ENCODE results near the gene GPR137B.
"Not testable (repeated sequence)": the region's sequence is repeated elsewhere in the genome, so short reads cannot be mapped to it uniquely, and the experiment has no call there.

GPR137B gene

DNA sequence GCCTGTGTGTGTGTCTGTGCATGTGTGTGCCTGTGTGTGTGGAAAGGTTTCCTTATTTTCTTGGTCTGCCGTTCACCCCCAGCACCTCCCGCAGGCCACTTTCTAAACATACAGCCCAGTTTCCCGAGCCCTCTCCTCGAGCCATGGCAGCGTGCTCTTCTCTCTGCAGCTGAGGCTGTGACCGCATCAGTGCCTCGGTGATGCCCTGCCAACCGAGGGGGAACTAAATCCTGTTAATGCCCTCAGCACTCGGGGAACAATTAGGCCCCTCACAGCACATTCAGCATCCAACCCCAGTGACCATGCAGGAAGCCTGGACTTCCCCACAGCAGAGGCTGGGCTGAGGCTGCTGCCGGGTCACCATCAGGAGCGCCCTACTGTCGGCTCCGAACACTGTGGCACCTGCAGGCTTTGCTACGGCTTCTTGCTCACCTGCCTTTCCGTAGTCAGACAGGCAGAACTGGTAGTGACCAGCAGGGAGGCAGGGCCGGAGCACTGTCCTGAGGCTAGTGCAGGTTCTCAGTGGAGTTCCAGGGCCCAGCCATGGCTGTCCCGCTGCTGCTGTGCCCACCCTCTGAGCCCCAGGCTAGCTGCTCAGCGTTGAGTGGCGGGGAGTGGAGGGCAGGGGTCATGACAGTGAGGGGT is 8.1 kb downstream of the GPR137B start:
- no peak overlapping the region for H3K9ac ChIP-seq (ENCODE audit: low read length)
- no peak overlapping the region for H3K27ac ChIP-seq (ENCODE audit: low read depth, low read length)
- no peaks in the 10 kb centered on the region for H3K36me3 ChIP-seq (ENCODE audit: control insufficient read depth, insufficient read depth, low read length)
- peaks cover 4% of the 10 kb centered on the region for H3K4me1 ChIP-seq (ENCODE audit: control insufficient read depth, insufficient read depth, low read length)
- H3K27me3 ChIP-seq (ENCODE audit: control insufficient read depth, insufficient read depth, low read length), result no peaks in the 10 kb centered on the region
- no peak overlapping the region for H3K4me3 ChIP-seq (ENCODE audit: low read length)

DNA sequence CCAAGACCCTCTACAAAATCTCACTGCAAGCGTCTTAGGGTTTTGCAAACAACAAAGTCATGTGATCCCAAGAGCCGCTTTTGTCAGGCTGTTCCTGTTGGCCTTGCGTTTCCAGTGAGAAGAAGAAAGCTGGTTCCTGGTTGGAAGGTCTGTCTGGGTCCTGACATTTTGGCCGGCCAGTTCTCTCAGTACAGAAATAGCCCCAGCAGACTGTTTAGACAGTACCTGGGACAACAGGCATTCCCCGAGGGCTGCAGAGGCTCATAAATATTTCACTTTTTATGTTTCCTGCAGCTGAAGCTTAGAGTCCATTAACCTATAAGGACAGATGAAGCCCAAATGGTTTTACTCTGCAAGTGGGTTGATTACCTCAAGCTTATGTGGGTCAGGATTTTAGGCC is 8.6 kb downstream of the GPR137B start:
- Histone ChIP-seq H3K27me3 (ENCODE audit: control insufficient read depth, insufficient read depth, low read length) (no peaks in the 10 kb centered on the region), H3K36me3 (ENCODE audit: control insufficient read depth, insufficient read depth, low read length) (no peaks in the 10 kb centered on the region), H3K9ac (ENCODE audit: low read length) (no peak overlapping the region), H3K4me1 (ENCODE audit: control insufficient read depth, insufficient read depth, low read length) (peaks cover 4% of the 10 kb centered on the region), H3K27ac (ENCODE audit: low read depth, low read length) (no peak overlapping the region), H3K4me3 (ENCODE audit: low read length) (no peak overlapping the region)

DNA sequence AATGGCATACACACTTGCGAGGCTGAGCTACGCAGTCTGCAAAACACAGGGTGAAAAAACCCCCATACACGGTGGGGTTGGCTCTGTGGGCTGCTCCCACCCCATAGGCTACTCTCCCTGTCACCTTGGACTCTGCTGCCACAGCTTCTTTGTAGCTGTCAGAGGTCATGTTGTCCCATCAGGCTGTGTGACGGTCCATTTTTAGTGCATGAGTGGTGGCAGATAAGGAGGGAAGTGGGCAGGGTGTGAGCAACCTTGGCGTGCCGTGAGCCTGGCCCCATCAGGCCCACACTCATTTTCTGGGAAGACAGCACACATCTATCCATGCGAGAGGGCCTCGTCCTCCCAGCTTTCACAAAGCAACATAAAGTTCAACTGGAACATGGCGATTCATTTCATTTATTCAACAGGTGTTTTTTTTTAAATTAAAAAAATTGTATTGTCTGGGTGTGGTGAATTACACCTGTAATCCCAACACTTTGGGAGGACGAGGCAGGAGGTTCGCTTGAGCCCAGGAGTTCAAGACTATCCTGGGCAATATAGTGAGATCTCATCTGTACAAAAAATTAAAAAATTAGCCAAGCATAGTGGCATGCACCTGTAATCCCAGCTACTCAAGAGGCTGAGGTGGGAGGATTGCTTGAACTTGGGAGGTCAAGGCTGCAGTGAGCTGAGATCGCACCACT is 9.5 kb downstream of the GPR137B start:
- H3K9ac ChIP-seq (ENCODE audit: low read length), result no peak overlapping the region
- H3K4me1 ChIP-seq (ENCODE audit: control insufficient read depth, insufficient read depth, low read length), result peaks cover 4% of the 10 kb centered on the region

DNA sequence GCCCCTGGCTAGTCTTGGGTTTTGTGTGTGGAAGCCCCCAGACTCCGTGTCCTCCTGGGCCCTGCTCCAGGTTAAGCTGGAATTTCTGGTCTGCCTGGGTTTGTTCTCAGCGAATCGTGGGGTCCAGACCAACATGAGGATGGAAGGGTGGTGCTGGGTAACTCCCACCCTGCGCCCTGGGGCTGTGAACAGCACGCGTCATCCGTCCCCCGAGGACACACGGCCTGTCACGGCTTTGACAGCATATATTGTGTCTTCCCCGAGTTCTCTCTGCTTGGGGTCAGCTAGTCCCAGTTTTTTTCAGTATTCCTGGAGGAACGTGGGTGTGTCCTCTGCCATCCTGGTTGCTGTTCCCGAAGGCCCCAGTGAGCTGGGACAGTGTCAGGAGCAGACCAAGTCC is 11.8 kb downstream of the GPR137B start:
- Histone ChIP-seq H3K4me3 (ENCODE audit: low read length) (no peak overlapping the region), H3K27me3 (ENCODE audit: control insufficient read depth, insufficient read depth, low read length) (no peaks in the 10 kb centered on the region), H3K36me3 (ENCODE audit: control insufficient read depth, insufficient read depth, low read length) (no peaks in the 10 kb centered on the region), H3K27ac (ENCODE audit: low read depth, low read length) (no peak overlapping the region), H3K4me1 (ENCODE audit: control insufficient read depth, insufficient read depth, low read length) (peaks cover 4% of the 10 kb centered on the region), H3K9ac (ENCODE audit: low read length) (no peak overlapping the region)

More for the DNA sequence above, 9.5 kb downstream of the GPR137B start:
- no peaks in the 10 kb centered on the region for H3K36me3 ChIP-seq (ENCODE audit: control insufficient read depth, insufficient read depth, low read length)
- H3K4me3 ChIP-seq (ENCODE audit: low read length), result no peak overlapping the region
- H3K27me3 ChIP-seq (ENCODE audit: control insufficient read depth, insufficient read depth, low read length), result no peaks in the 10 kb centered on the region
- H3K27ac ChIP-seq (ENCODE audit: low read depth, low read length), result no peak overlapping the region

DNA sequence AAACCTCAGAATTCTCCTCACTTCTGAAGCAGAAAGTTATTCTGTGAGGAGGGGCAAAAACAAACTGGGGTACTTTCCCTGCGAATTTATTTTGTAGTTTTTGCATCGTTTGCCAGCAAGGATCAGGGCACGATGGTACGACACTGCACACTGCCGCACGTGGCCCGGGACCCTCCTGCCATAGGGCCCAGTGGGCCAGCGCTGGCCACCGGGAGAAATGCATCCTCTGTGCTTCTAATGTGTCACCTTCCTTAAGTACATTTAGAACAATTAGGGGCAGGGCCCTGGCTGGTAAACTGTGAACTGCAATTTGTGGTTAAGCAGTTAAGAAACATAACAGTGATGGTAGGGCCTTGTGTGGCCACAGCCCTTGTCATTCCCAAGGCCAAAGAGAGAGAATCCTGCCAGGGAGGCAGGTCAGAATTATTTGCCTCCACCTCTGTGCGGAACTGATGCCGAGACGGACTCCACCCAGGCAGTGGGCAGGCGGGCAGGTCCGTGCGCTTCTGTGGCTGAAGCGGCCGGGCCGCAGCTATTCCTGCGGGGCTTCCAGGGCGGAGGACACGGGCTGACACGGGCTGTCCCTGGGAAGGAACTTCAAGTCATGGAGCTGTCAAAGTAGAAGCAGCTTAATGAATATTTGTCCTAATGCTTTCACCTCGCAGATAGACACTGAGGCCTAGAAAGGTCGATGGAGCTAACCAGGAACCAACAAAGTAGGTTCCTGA is 12.5 kb downstream of the GPR137B start:
- Histone ChIP-seq H3K27ac (ENCODE audit: low read depth, low read length) (no peak overlapping the region), H3K9ac (ENCODE audit: low read length) (no peak overlapping the region), H3K27me3 (ENCODE audit: control insufficient read depth, insufficient read depth, low read length) (no peaks in the 10 kb centered on the region), H3K4me3 (ENCODE audit: low read length) (no peak overlapping the region), H3K4me1 (ENCODE audit: control insufficient read depth, insufficient read depth, low read length) (peaks cover 4% of the 10 kb centered on the region), H3K36me3 (ENCODE audit: control insufficient read depth, insufficient read depth, low read length) (no peaks in the 10 kb centered on the region)

DNA sequence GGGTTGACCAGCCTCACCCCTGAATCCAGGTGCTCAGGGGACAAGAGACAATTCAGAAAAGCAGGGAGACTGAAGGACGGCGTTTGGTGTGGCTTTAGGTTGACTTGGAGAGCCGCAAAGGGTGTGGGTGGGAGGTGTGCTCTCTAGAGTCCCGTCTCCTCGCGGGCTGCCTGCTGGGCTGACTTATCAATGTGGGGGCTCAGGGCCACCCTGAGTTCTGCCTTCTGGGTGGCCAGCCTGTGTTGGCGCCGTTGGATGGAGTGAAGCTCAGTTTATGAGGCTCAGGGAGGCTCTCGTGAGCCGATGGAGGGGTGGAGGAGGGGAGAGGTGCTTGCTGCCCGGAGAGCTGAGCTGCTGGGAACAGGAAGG is 13.0 kb downstream of the GPR137B start:
- Histone ChIP-seq H3K27ac (ENCODE audit: low read depth, low read length) (no peak overlapping the region), H3K36me3 (ENCODE audit: control insufficient read depth, insufficient read depth, low read length) (no peaks in the 10 kb centered on the region), H3K4me3 (ENCODE audit: low read length) (no peak overlapping the region), H3K27me3 (ENCODE audit: control insufficient read depth, insufficient read depth, low read length) (no peaks in the 10 kb centered on the region), H3K4me1 (ENCODE audit: control insufficient read depth, insufficient read depth, low read length) (peaks cover 4% of the 10 kb centered on the region), H3K9ac (ENCODE audit: low read length) (no peak overlapping the region)

DNA sequence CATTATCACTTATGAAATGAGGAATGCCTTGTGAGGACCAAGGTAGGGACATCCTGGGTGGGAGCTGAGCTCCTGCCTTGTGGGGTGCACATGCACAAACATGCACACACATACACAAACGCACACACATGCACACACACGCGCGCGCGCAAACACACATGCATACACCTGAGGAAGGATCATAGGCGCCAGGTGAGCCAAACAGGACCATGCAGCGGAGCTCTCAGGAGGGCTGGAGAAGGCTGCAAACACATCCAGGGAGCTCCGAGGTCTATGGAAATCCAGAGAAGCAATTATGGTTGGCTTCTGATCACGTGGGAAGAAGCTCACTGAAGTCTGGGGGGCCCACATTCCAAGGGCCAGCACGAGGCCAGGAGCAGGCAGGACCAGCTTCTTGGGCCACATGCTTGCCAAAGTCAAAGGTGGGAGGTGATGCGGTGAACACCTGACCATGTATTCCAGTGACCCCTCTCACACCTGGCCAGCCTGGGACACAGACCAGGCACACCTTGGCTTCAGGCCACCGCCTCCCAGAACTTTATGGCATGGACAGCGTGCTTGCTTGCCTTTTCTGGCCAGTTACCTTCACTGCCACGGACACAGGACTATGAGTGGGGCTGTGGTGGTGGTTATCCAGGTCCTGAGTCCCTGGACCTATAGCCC is 13.6 kb downstream of the GPR137B start:
- H3K4me3 ChIP-seq (ENCODE audit: low read length), result no peak overlapping the region
- H3K9ac ChIP-seq (ENCODE audit: low read length), result no peak overlapping the region
- no peaks in the 10 kb centered on the region for H3K27me3 ChIP-seq (ENCODE audit: control insufficient read depth, insufficient read depth, low read length)
- H3K4me1 ChIP-seq (ENCODE audit: control insufficient read depth, insufficient read depth, low read length), result no peaks in the 10 kb centered on the region
- H3K27ac ChIP-seq (ENCODE audit: low read depth, low read length), result no peak overlapping the region
- H3K36me3 ChIP-seq (ENCODE audit: control insufficient read depth, insufficient read depth, low read length), result no peaks in the 10 kb centered on the region

DNA sequence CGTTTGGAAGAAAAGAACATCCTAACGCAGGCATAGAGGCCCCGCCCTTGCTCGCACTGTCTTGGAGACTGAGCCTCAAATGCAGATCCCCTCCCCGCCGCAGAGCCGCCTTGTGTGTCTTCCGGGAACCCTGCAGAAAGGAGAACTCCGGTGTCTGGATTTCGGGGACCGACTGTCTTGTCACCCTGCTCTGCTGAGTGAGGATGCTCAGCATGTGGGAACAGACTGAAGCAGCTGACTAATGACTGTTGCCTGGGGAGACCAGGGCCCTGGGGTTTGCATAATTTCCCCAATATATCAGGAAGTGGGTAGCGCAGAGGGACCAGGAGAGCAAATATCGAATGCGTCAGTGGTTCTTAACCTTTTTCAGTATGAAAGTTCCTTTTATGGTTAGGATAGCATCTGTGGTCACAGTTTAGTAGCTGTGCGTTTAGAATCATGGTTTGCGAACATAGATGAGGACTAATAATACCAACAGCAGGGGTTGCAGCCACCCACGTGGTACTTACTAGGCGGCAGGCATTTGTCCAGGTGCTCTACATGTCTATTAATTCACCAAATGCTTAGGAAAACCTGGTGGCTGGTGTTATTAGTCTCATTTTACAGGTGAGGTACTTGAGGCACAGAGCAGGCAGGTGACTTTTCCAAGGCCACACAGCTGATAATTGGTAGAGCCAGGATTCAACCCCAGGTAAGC is 14.3 kb downstream of the GPR137B start:
- Histone ChIP-seq H3K27ac (ENCODE audit: low read depth, low read length) (no peak overlapping the region), H3K36me3 (ENCODE audit: control insufficient read depth, insufficient read depth, low read length) (no peaks in the 10 kb centered on the region), H3K9ac (ENCODE audit: low read length) (no peak overlapping the region), H3K4me3 (ENCODE audit: low read length) (no peak overlapping the region), H3K4me1 (ENCODE audit: control insufficient read depth, insufficient read depth, low read length) (no peaks in the 10 kb centered on the region), H3K27me3 (ENCODE audit: control insufficient read depth, insufficient read depth, low read length) (no peaks in the 10 kb centered on the region)

DNA sequence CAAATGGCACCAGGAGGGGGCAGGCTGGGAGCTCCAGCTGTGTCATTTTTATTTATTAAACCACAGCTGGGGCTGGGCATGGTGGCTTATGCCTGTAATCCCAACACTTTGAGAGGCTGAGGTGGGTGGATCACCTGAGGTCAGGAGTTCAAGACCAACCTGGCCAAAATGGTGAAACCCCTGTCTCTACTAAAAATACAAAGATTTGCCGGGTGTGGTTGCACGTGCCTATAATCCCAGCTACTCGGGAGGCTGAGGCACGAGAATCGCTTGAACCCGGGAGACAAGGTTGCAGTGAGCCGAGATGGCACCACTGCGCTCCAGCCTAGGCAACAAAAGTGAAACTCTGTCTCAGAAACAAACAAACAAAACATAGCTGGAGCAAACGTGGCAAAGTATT is 15.7 kb downstream of the GPR137B start:
- H3K36me3 ChIP-seq (ENCODE audit: control insufficient read depth, insufficient read depth, low read length); H3K4me1 ChIP-seq (ENCODE audit: control insufficient read depth, insufficient read depth, low read length); H3K27me3 ChIP-seq (ENCODE audit: control insufficient read depth, insufficient read depth, low read length); H3K27ac ChIP-seq (ENCODE audit: low read depth, low read length); H3K9ac ChIP-seq (ENCODE audit: low read length); H3K4me3 ChIP-seq (ENCODE audit: low read length): not testable (repeated sequence)

DNA sequence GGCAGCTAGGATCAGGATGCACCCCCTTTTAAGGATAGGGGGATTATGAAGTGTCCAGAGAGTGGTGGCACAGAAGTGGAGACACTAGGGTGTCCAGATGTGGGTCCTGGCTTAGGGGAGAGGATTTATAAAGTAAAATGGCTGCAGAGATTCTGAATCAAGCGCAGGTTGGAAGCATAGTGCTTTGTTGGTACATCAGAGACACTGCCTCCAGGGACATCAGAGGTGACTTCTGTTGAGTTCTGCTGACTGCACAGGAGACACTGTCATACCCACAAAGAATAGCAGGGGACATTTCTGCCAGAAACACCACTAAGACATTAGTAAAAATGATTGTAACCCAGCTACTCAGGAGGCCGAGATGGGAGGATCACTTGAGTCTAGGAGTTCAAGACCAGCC is 16.4 kb downstream of the GPR137B start:
- H3K9ac ChIP-seq (ENCODE audit: low read length), result no peak overlapping the region
- no peak overlapping the region for H3K27ac ChIP-seq (ENCODE audit: low read depth, low read length)
- no peaks in the 10 kb centered on the region for H3K4me1 ChIP-seq (ENCODE audit: control insufficient read depth, insufficient read depth, low read length)
- no peaks in the 10 kb centered on the region for H3K36me3 ChIP-seq (ENCODE audit: control insufficient read depth, insufficient read depth, low read length)
- no peak overlapping the region for H3K4me3 ChIP-seq (ENCODE audit: low read length)
- no peaks in the 10 kb centered on the region for H3K27me3 ChIP-seq (ENCODE audit: control insufficient read depth, insufficient read depth, low read length)

DNA sequence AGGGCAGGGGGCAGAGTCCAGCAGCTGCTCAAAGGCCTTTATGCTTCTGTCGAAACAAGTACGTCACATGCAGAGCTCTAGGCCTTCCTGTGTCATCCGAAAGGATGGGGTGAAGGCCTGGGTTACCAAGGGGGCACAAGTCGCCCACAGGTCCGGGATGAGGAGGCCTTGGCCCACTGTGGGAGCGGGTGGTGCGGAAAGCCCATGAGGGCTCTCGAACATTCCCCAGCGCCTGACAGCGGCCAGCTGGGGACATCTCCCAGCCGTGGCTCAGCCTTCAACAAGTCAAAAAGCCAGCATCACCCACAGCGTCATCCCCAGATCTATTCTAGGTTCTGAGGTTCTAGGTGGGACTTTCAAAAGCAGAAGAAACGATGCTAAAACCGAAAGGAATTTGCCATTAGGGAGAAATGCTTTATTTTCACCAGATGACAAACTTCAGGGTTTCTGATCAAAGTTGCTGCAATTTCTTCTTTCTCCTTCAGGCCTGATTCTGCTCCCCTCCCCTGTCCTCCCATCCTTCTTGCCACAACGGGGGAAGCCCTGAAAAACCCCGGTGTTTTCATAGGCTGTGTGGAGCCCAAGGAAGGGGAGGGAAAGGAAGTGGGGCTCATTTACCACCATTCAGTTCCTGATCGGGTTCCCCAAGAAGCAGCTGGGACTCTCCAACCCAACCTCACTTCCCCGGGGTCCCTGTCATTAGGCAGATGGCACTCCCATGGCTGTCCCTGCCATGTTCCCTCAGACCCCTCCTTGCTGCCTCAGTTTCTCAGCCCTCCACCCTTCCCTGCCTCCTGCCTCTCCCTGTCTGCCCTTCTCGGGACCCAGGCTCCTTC is 17.6 kb downstream of the GPR137B start:
- no peak overlapping the region for H3K4me3 ChIP-seq (ENCODE audit: low read length)
- no peak overlapping the region for H3K27ac ChIP-seq (ENCODE audit: low read depth, low read length)
- no peaks in the 10 kb centered on the region for H3K36me3 ChIP-seq (ENCODE audit: control insufficient read depth, insufficient read depth, low read length)
- no peaks in the 10 kb centered on the region for H3K4me1 ChIP-seq (ENCODE audit: control insufficient read depth, insufficient read depth, low read length)
- no peak overlapping the region for H3K9ac ChIP-seq (ENCODE audit: low read length)
- no peaks in the 10 kb centered on the region for H3K27me3 ChIP-seq (ENCODE audit: control insufficient read depth, insufficient read depth, low read length)

All from rectal smooth muscle tissue (tissue), 1 donor.